Prostate gland (tissue), 2 donors: Measurements from ENCODE around the gene DNAJC8.

Source experiments
- POLR2A ChIP-seq: fragments of 450-650 bp; IDR thresholded peaks from one replicate; pipeline ENCODE4 v1.6.1; 2016; ENCODE audit warnings: antibody characterized with exemption, mild to moderate bottlenecking
- TF ChIP-seq, protein P1 (sequence below), 4 experiments: fragments of 200-600 bp in 2 of 4; fragments of 450-650 bp in 2 of 4; sonication (generic) in 2 of 4; IDR thresholded peaks; 1 replicate in 3 of 4; 2 replicates in 1 of 4; pipeline ENCODE4 v1.5.1; 2016 to 2019; ENCODE audit warnings: antibody characterized with exemption in 4 of 4, mild to moderate bottlenecking in 2 of 4, moderate library complexity in 2 of 4

DNA sequence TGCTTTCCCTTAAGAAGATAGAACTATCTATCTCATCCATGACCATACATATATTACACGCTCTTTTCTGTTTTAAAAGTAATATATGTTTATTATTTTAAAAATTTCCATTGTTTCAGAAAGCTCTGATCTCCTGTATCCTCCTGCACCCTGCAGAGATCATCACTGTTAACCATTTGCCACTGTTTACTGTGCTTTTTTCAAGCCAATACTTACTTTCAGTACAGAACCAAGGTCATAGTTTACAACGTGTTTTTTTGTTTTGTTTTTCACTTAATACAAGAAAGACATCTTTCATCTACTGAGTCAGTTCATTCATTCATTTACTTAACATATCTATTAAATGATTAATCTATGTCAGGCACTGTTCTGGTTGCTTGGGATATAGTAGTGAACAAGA is 36.7 kb upstream of the DNAJC8 start:
- TF ChIP-seq, protein P1, sequence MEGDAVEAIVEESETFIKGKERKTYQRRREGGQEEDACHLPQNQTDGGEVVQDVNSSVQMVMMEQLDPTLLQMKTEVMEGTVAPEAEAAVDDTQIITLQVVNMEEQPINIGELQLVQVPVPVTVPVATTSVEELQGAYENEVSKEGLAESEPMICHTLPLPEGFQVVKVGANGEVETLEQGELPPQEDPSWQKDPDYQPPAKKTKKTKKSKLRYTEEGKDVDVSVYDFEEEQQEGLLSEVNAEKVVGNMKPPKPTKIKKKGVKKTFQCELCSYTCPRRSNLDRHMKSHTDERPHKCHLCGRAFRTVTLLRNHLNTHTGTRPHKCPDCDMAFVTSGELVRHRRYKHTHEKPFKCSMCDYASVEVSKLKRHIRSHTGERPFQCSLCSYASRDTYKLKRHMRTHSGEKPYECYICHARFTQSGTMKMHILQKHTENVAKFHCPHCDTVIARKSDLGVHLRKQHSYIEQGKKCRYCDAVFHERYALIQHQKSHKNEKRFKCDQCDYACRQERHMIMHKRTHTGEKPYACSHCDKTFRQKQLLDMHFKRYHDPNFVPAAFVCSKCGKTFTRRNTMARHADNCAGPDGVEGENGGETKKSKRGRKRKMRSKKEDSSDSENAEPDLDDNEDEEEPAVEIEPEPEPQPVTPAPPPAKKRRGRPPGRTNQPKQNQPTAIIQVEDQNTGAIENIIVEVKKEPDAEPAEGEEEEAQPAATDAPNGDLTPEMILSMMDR (IDR thresholded peaks at IDR 0.05), result no peak
- TF ChIP-seq POLR2A, result no peak
